Activated CD4-positive, alpha-beta memory T cell treated with anti-CD3 and anti-CD28 coated beads for 36 hours (primary cell): ENCODE measurements around the gene RAET1G. TPM values are rescaled to one million over a fixed set of nuclear protein-coding genes. Genes with fewer than 3 reads are reported as not detected.
A peak's percentile ranks its signal among the peaks of the same experiment; 100 is the strongest.
"Not testable (repeated sequence)": the region's sequence is repeated elsewhere in the genome, so short reads cannot be mapped to it uniquely, and the experiment has no call there.

ENCODE experiments used
- CTCF ChIA-PET: fragments of 350-600 bp; sonication (Branson Sonifier 250); formaldehyde crosslinking; loops from one replicate; lab custom pipeline; 2021; ENCODE audit warnings: antibody characterized with exemption, inconsistent platforms; lab: Charles Lee
- POLR2A ChIA-PET: fragments of 350-600 bp; sonication (Branson Sonifier 250); formaldehyde crosslinking; loops from one replicate; lab custom pipeline; 2021; ENCODE audit warnings: antibody characterized with exemption; lab: Charles Lee
- DNase-seq: peaks from one replicate; pipeline ENCODE4 v3.0.0-alpha.2; 2020
- H3K27ac Mint-ChIP-seq: one replicate; pipeline ENCODE4 v1.8.0; 2021; ENCODE audit warnings: mixed read lengths
- H3K27me3 Mint-ChIP-seq: one replicate; pipeline ENCODE4 v1.8.0; 2021; ENCODE audit warnings: mixed read lengths
- H3K36me3 Mint-ChIP-seq: one replicate; pipeline ENCODE4 v1.8.0; 2021; ENCODE audit warnings: mixed read lengths
- H3K4me1 Mint-ChIP-seq: one replicate; pipeline ENCODE4 v1.8.0; 2021; ENCODE audit warnings: low read depth, mixed read lengths
- H3K4me3 Mint-ChIP-seq: one replicate; pipeline ENCODE4 v1.8.0; 2021; ENCODE audit warnings: mild to moderate bottlenecking, mixed read lengths
- H3K9me3 Mint-ChIP-seq: one replicate; pipeline ENCODE4 v1.8.0; 2021; ENCODE audit warnings: mixed read lengths
- intact Hi-C: fragments of 100-400 bp; cut with micrococcal nuclease; formaldehyde crosslinking; loops from one replicate; pipeline ENCODE4 v1.15.1; 2023
- total RNA-seq, 2 experiments: library from RNA; stranded (reverse); gene quantifications; one replicate each; pipeline ENCODE4 v1.2.3, GENCODE V29; 2021

RAET1G gene
- total RNA-seq, 2 experiments from 2014 or later = not detected

- intact Hi-C loops = loop anchor here (1.0 to 2.0 kb wide), 5 partner anchors 21 to 54 kb away; no protein-coding TSS in a partner anchor
- Mint-ChIP-seq H3K27me3 (peaks cover 75% of the 10 kb centered on the region), H3K4me3 (peak overlapping the region; percentile 86), H3K9me3 (no peaks in the 10 kb centered on the region), H3K4me1 (peaks cover 29% of the 10 kb centered on the region), H3K27ac (no peak overlapping the region), H3K36me3 (peaks cover 2% of the 10 kb centered on the region)
- ChIA-PET POLR2A (no interaction called here), CTCF (interaction anchor here (0.8 to 2.2 kb wide), 3 partner anchors 45 to 108 kb away, joined by 3 to 7 read pairs (median 3); no protein-coding TSS in a partner anchor)
- no peak for DNase-seq
These were observed 39.7 kb upstream of the RAET1G start for GRCh38 chr6:149962461-149963211.

GRCh38 chr6:149961728-149962425, 39.0 kb upstream of the RAET1G start:
- H3K4me1 Mint-ChIP-seq = peaks cover 29% of the 10 kb centered on the region
- peaks cover 2% of the 10 kb centered on the region for H3K36me3 Mint-ChIP-seq
- ChIA-PET POLR2A (no interaction called here), CTCF (interaction anchor here (0.8 to 2.2 kb wide), 3 partner anchors 46 to 109 kb away, joined by 3 to 7 read pairs (median 3); no protein-coding TSS in a partner anchor)
- peak overlapping the region; percentile 8 for H3K27ac Mint-ChIP-seq
- intact Hi-C loops = loop anchor here (2.0 kb wide), 1 partner anchor 55 kb away; no protein-coding TSS in a partner anchor
- DNase-seq = peak; percentile 62
- peaks cover 72% of the 10 kb centered on the region for H3K27me3 Mint-ChIP-seq
- no peaks in the 10 kb centered on the region for H3K9me3 Mint-ChIP-seq
- no peak overlapping the region for H3K4me3 Mint-ChIP-seq

- H3K4me1 Mint-ChIP-seq = peaks cover 29% of the 10 kb centered on the region
- no peak for DNase-seq
- intact Hi-C loops = no loop called here
- no peak overlapping the region for H3K4me3 Mint-ChIP-seq
- H3K27ac Mint-ChIP-seq = no peak overlapping the region
- peaks cover 76% of the 10 kb centered on the region for H3K27me3 Mint-ChIP-seq
- peaks cover 2% of the 10 kb centered on the region for H3K36me3 Mint-ChIP-seq
- no peaks in the 10 kb centered on the region for H3K9me3 Mint-ChIP-seq
- CTCF ChIA-PET = no interaction called here
- POLR2A ChIA-PET = no interaction called here
These were observed 37.6 kb upstream of the RAET1G start for GRCh38 chr6:149960488-149960887.

- intact Hi-C loops = not testable (repeated sequence)
These were observed 36.9 kb upstream of the RAET1G start for GRCh38 chr6:149959806-149960205.

GRCh38 chr6:149958124-149958523, 35.2 kb upstream of the RAET1G start:
- H3K27me3 Mint-ChIP-seq = peaks cover 68% of the 10 kb centered on the region
- H3K4me3 Mint-ChIP-seq, H3K27ac Mint-ChIP-seq, intact Hi-C loops, DNase-seq, CTCF ChIA-PET, H3K36me3 Mint-ChIP-seq, H3K9me3 Mint-ChIP-seq, POLR2A ChIA-PET: not testable (repeated sequence)
- peaks cover 19% of the 10 kb centered on the region for H3K4me1 Mint-ChIP-seq

More at GRCh38 chr6:149959806-149960205, 36.9 kb upstream of the RAET1G start:
- Mint-ChIP-seq H3K4me1 (peaks cover 29% of the 10 kb centered on the region), H3K27me3 (peaks cover 75% of the 10 kb centered on the region)
- DNase-seq, H3K9me3 Mint-ChIP-seq, H3K27ac Mint-ChIP-seq, CTCF ChIA-PET, H3K4me3 Mint-ChIP-seq, H3K36me3 Mint-ChIP-seq, POLR2A ChIA-PET: not testable (repeated sequence)

- H3K27me3 Mint-ChIP-seq = peaks cover 70% of the 10 kb centered on the region
- H3K4me3 Mint-ChIP-seq, POLR2A ChIA-PET, H3K36me3 Mint-ChIP-seq, H3K27ac Mint-ChIP-seq, CTCF ChIA-PET, intact Hi-C loops, H3K9me3 Mint-ChIP-seq, DNase-seq: not testable (repeated sequence)
- H3K4me1 Mint-ChIP-seq = peaks cover 12% of the 10 kb centered on the region
These were observed 32.9 kb upstream of the RAET1G start for GRCh38 chr6:149955654-149956317.

- intact Hi-C loops, H3K4me3 Mint-ChIP-seq: not testable (repeated sequence)
These were observed 32.2 kb upstream of the RAET1G start for GRCh38 chr6:149954984-149955653.

GRCh38 chr6:149954328-149954983, 31.5 kb upstream of the RAET1G start:
- intact Hi-C loops, H3K4me3 Mint-ChIP-seq, DNase-seq, H3K4me1 Mint-ChIP-seq, H3K9me3 Mint-ChIP-seq, POLR2A ChIA-PET, CTCF ChIA-PET, H3K36me3 Mint-ChIP-seq, H3K27ac Mint-ChIP-seq: not testable (repeated sequence)
- peaks cover 71% of the 10 kb centered on the region for H3K27me3 Mint-ChIP-seq

More at GRCh38 chr6:149954984-149955653, 32.2 kb upstream of the RAET1G start:
- peaks cover 71% of the 10 kb centered on the region for H3K27me3 Mint-ChIP-seq
- H3K27ac Mint-ChIP-seq, POLR2A ChIA-PET, H3K36me3 Mint-ChIP-seq, CTCF ChIA-PET, DNase-seq, H3K9me3 Mint-ChIP-seq: not testable (repeated sequence)
- H3K4me1 Mint-ChIP-seq = peaks cover 12% of the 10 kb centered on the region

GRCh38 chr6:149953934-149954327, 31.0 kb upstream of the RAET1G start:
- POLR2A ChIA-PET = not testable (repeated sequence)

GRCh38 chr6:149953390-149953789, 30.5 kb upstream of the RAET1G start:
- POLR2A ChIA-PET, H3K27ac Mint-ChIP-seq, intact Hi-C loops, H3K4me1 Mint-ChIP-seq, H3K36me3 Mint-ChIP-seq, DNase-seq, H3K4me3 Mint-ChIP-seq, H3K9me3 Mint-ChIP-seq: not testable (repeated sequence)
- peaks cover 65% of the 10 kb centered on the region for H3K27me3 Mint-ChIP-seq
- CTCF ChIA-PET = interaction anchor here (1.4 to 2.1 kb wide), 2 partner anchors 18 to 63 kb away, joined by 3 to 8 read pairs; no protein-coding TSS in a partner anchor

More at GRCh38 chr6:149953934-149954327, 31.0 kb upstream of the RAET1G start:
- intact Hi-C loops, DNase-seq, H3K36me3 Mint-ChIP-seq, H3K27ac Mint-ChIP-seq, H3K9me3 Mint-ChIP-seq, H3K4me1 Mint-ChIP-seq, H3K4me3 Mint-ChIP-seq: not testable (repeated sequence)
- CTCF ChIA-PET = interaction anchor here (2.1 kb wide), 1 partner anchor 63 kb away, joined by 8 read pairs; no protein-coding TSS in a partner anchor
- H3K27me3 Mint-ChIP-seq = peaks cover 68% of the 10 kb centered on the region

- Mint-ChIP-seq H3K4me1 (peaks cover 7% of the 10 kb centered on the region), H3K27ac (no peak overlapping the region), H3K27me3 (peaks cover 61% of the 10 kb centered on the region), H3K4me3 (no peak overlapping the region), H3K9me3 (no peaks in the 10 kb centered on the region), H3K36me3 (no peaks in the 10 kb centered on the region)
- POLR2A ChIA-PET = no interaction called here
- DNase-seq = no peak
- intact Hi-C loops = no loop called here
- CTCF ChIA-PET = interaction anchor here (0.7 kb wide), 1 partner anchor 116 kb away, joined by 3 read pairs; no protein-coding TSS in a partner anchor
These were observed 28.7 kb upstream of the RAET1G start for GRCh38 chr6:149951626-149952025.
